ENCODE measurements around the gene S100PBP.
"Not testable (repeated sequence)": the region's sequence is repeated elsewhere in the genome, so short reads cannot be mapped to it uniquely, and the experiment has no call there.

Gene S100PBP

GRCh38 chr1:32900956-32901822 lies 83.7 kb downstream of the S100PBP start, which contains the start of gene TMEM54:
TMEM54 (minus strand) TSS chr1:32901389; CDS start chr1:32901238, 151 bp downstream.
- no peak for DNase-seq (ENCODE audit: low read depth)

DNA sequence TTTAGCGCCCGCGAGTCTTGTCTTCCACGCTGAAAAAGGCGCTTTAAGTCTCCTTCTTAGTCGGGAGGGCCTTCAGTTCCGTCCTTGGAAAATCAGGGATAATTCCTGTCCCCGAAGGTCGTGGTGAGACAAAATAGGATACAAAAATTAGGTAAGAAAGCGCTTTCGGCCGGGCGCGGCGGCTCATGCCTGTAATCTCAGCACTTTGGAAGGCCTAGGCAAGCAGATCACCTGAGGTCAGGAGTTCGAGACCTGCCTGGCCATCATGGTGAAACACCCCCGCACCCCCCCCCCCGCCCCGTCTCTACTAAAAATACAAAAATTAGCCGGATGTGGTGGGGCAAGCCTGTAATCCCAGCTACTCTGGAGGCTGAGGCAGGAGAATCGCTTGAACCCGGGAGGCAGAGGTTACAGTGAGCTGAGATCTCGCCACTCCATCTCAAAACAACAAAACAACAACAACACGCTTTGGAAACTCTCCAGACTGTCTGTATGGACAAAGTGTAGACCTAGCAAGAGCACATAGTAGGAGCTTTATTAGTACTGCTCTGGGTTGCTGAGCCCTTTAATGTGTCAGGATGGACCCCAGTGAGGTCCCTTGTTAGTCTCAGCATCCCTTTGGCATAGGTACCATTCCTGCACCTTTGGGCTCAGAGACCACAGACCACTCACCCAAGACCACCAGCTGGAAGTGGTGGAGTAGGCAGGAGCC lies 84.5 kb downstream of the S100PBP start:
- DNase-seq (ENCODE audit: low read depth) = no peak

GRCh38 chr1:32902535-32902920 lies 85.1 kb downstream of the S100PBP start:
- DNase-seq (ENCODE audit: low read depth) = no peak

GRCh38 chr1:32903991-32904785 lies 86.7 kb downstream of the S100PBP start:
- DNase-seq (ENCODE audit: low read depth) = no peak

GRCh38 chr1:32904797-32905196 lies 87.3 kb downstream of the S100PBP start:
- DNase-seq (ENCODE audit: low read depth) = no peak

DNA sequence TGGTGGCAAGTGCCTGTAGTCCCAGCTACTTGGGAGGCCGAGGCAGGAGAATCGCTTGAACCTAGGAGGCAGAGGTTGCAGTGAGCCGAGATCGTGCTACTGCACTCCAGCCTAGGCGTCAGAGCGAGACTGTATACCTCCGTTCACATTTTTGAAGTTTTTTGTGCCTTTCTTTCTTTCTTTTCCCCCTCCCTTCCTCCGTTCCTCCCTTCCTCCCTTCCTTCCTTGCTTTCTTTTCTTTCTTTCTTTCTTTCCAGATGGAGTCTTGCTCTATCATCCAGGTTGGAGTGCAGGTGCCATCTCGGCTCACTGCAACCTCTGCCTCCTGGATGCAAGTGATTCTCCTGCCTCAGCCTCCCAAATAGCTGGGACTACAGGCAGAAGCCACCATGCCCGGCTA lies 88.1 kb downstream of the S100PBP start:
- not testable (repeated sequence) for DNase-seq (ENCODE audit: low read depth)

DNA sequence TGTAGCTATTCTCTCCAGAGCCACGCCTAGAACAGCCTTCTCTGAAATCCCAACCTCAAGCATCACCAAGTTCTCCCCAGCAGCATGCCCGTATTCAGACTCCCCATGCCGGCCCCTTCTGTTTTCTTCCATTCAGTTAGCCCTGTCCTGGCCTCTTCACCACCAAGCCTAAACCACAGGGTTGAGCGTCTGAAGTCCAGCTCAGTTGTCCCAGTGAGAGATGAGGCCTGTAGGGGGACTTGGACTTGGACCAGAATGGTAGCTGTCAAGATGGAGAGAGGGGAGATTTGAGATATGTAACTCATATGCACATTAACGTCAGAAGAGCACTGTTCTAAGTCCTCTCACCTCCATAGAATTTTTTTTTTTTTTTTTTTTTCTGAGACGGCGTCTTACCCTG lies 89.2 kb downstream of the S100PBP start:
- DNase-seq (ENCODE audit: low read depth) = no peak

DNA sequence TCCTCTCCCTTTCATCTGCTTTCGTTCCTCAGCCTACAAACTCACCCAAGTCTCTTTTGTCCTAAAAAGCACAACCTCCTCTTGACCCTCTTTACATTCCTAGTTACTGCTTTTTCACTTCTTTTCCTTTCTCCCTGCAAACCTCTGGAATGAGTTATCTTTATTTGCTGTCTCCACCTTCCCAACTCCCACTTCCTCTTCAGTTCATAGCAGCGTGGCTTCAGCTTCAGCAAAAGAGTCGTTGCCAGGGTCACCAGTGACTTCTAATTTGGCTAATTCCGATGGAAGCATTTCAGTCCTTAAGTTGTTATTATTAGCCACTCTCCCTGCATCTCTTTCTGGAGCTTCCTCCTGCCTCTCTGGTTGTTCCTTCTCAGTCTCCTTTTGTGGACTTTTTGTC lies 90.0 kb downstream of the S100PBP start:
- DNase-seq (ENCODE audit: low read depth) = no peak
